H7 (cell line): ENCODE measurements around the gene KLRG1. TPM values are rescaled to one million over a fixed set of nuclear protein-coding genes. Genes with fewer than 3 reads are reported as not detected.

ENCODE experiments used
- DNase-seq: peaks from one replicate; pipeline ENCODE4 v3.0.0; 2012
- H3K27me3 ChIP-seq: 2 replicates; pipeline ENCODE4 v1.6.0; 2011; ENCODE audit warnings: mild to moderate bottlenecking, low read length; ENCODE audit not compliant: control insufficient read depth, insufficient read depth
- H3K36me3 ChIP-seq: replicated peaks from 2 replicates; pipeline ENCODE4 v1.5.1; 2011; ENCODE audit warnings: low read length; ENCODE audit not compliant: control insufficient read depth, insufficient read depth
- H3K4me3 ChIP-seq: 2 replicates; pipeline ENCODE4 v1.5.1; 2011; ENCODE audit warnings: low read depth, mild to moderate bottlenecking, control low read depth, low read length, moderate library complexity; ENCODE audit not compliant: insufficient read depth
- total RNA-seq: library from RNA; depleted of rRNA; stranded (reverse); fragments of >200 nt; shearing (Covaris generic); gene quantifications from 2 replicates; pipeline ENCODE4 v1.2.3, GENCODE V29; 2014

The KLRG1 gene
- total RNA-seq, 1 experiment from 2014 or later: 3.2 TPM

DNA sequence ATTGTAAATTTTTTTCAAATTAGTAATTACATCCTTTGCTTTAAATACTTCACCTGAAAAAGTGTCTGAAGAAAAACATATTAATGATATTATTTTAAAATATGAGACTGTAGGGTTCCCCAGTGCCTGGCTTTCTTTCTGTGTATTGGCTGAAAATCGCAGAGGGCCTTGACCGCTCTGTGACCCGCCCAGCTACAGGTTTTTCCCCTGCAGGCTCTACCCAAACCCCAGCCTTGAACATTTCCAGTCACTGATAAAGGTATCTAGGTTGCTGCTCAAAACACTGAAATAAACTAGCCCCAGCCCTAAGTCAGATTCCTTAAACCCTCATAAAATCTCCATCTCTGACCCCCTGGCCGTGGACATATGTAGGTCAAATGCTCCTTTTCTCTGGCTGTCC lies 11.9 kb downstream of the KLRG1 start:
- H3K36me3 ChIP-seq: no peaks in the 10 kb centered on the region
- no peak for DNase-seq
- no peak overlapping the region for H3K4me3 ChIP-seq
- no peaks in the 10 kb centered on the region for H3K27me3 ChIP-seq

DNA sequence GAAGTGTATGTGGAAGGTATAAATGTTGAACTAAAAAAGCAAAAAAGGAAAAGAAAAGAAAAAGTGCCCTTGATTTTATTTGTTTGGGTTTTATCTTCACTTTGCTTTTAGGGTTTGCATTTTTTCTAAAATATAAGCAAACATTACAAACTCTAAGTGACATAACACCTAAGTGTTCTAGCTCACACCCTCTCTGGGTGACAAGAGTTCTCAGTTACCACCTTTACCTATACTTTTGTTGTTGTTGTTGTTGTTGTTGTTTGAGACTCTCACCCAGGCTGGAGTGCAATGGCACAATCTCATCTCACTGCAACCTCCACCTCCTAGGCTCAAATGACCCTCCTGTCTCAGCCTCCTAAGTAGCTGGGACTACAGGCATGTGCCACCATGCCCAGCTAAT lies 13.0 kb downstream of the KLRG1 start:
- H3K27me3 ChIP-seq: no peaks in the 10 kb centered on the region
- H3K4me3 ChIP-seq: no peak overlapping the region
- DNase-seq: no peak
- no peaks in the 10 kb centered on the region for H3K36me3 ChIP-seq

DNA sequence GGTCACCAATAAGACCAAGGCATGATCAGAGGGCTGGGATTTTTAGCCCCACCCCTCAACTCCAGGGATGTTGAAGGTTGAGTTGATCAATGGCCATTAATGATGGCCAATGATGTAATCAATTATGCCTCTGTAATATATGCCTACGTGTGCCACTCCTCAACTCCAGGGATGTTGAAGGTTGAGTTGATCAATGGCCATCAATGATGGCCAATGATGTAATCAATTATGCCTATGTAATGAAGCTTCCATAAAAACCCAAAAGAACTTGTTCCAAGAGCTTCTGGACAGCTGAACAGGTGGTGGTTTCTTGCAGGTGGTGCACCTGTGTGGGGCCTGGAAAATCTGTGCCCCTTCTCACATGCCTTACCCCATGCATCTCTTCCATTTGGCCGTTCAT lies 33.2 kb downstream of the KLRG1 start:
- no peak for DNase-seq
- Histone ChIP-seq H3K36me3 (no peaks in the 10 kb centered on the region), H3K4me3 (no peak overlapping the region), H3K27me3 (no peaks in the 10 kb centered on the region)

DNA sequence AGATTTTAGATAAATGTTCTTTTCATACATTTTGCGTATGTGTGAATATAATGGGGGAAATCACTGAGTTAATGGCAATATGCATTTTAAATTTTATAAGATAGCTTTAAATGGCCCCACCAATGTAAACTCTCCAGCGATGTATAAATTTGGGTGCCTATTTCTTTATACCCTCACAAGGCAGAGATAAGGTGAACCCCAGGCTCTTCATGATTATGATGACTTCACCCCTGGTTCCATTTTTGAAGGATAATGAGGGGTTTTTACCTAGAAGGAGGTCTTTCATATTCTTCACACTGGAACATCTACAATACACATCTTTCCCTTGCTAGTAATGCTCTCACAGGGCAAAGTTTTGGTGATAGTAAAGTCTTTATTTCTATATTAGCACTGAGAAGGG lies 35.2 kb downstream of the KLRG1 start:
- DNase-seq: no peak
- no peak overlapping the region for H3K4me3 ChIP-seq
- H3K36me3 ChIP-seq: no peaks in the 10 kb centered on the region
- no peaks in the 10 kb centered on the region for H3K27me3 ChIP-seq

DNA sequence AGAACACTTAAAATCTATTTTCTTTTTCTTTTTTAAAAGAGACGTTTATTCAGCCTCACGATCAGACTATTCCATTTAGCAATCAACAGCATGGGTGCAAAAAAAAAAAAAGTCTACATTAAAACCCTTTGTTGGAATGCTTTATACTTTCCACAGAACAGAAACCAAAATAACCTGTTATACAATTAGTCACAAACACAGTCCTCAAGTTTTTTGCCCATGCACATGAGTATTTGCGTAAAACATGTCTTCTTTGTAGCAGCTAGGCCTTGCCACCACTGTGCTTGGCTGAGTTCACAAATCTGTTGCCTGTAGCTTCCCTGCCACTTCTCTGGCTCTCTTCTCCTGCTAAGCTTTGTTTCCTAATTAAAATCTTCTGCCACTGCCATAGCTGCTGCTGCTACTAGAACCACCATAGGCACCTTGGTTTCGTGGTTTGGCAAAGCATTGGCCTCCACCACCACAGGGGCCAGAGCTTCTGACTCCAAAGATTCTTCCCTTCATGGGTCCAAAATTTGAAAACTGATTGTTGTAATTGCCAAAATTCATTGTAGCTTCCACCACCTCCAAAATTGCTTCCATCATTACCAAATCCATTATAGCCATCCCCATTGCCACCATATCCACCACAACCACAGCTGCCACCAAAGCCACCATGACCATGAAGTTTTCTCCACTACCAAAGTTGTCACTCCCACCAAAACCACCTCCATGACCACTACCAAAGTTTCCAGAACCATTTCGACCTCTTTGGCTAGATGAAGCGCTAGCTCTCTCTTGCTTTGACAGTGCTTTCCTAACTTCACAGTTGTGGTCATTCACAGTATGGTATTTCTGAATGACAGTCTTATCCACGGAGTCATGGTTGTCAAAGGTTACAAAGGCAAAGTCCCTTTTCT lies 38.1 kb downstream of the KLRG1 start:
- no peaks in the 10 kb centered on the region for H3K27me3 ChIP-seq
- no peak for DNase-seq
- no peaks in the 10 kb centered on the region for H3K36me3 ChIP-seq
- no peak overlapping the region for H3K4me3 ChIP-seq

DNA sequence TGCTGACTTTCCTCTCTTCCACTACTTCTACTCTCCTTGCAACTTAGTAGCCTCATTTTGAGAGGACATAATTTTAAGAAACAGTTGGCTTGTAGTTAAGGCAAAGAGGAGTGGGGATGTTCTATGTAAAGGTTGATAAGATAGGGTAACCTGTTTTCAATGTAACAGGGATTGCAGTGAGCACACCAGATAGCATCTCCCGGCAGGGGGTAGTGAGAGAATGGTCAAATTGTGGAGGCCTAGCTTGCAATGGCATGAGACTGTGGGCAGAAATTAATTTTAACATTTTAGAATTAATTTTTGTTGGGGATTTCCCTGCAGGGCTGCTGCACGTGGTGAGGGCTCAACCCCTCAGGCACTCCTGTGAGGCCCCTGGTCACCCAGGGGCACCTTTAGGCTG lies 41.4 kb downstream of the KLRG1 start:
- DNase-seq: no peak
- H3K36me3 ChIP-seq: no peaks in the 10 kb centered on the region
- H3K4me3 ChIP-seq: no peak overlapping the region
- H3K27me3 ChIP-seq: no peaks in the 10 kb centered on the region

GRCh38 chr12:9032202-9032964 lies 43.0 kb downstream of the KLRG1 start:
- Histone ChIP-seq H3K36me3 (no peaks in the 10 kb centered on the region), H3K4me3 (no peak overlapping the region), H3K27me3 (no peaks in the 10 kb centered on the region)
- DNase-seq: no peak

DNA sequence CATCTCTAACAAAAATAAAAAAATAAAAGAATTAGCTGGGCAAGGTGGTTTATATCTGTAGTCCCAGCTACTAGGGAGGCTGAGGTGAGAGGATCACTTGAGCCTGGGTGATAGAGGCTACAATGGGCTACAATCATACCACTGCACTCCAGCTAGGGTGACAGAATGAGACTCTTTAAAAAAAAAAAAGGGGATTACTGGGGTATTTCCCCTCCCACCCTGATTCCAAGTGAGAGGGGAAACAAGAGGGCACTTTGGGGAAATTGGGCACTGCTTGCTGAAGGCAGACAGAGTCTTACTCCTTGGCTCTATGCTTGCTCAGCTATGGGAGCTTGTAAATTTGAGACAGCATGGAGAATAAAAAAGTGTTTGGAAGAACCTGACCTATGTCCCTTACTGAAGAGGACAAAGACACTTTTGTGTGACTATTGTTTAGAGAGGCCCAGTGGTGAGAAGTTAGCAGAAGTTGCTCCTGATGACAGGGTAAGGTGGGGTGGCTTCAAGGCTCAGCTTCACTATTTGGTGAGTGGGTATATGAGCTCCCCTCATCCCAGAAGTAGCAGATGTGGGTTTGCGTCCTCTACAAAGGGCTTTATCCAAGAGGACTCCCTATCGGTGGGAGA lies 44.0 kb downstream of the KLRG1 start:
- DNase-seq: no peak
- H3K27me3 ChIP-seq: no peaks in the 10 kb centered on the region
- H3K36me3 ChIP-seq: no peaks in the 10 kb centered on the region
- H3K4me3 ChIP-seq: no peak overlapping the region

- H3K27me3 ChIP-seq: no peaks in the 10 kb centered on the region
- H3K4me3 ChIP-seq: no peak overlapping the region
- no peak for DNase-seq
- no peaks in the 10 kb centered on the region for H3K36me3 ChIP-seq
Measured at GRCh38 chr12:9034095-9034494, 44.7 kb downstream of the KLRG1 start.

DNA sequence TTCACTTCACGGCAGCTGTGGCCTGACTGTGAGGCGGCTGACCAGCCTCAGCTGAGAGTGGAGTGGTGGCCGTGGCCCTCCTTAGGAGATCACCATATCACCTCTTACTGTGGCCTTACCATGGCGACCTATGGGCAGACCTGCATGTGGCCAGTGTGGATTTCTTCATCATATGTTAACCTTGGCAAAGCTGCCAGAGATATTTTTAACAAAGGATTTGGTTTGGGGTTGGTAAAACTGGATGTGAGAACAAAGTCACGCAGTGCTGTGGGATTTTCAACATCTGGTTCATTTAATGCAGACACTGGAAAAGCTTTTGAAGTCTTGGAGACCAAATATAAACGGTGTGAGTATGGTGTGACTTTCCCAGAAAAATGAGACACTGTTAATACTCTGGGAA lies 46.9 kb downstream of the KLRG1 start:
- no peak for DNase-seq
- H3K36me3 ChIP-seq: no peaks in the 10 kb centered on the region
- no peak overlapping the region for H3K4me3 ChIP-seq
- no peaks in the 10 kb centered on the region for H3K27me3 ChIP-seq

- DNase-seq: no peak
- Histone ChIP-seq H3K36me3 (no peaks in the 10 kb centered on the region), H3K4me3 (no peak overlapping the region), H3K27me3 (no peaks in the 10 kb centered on the region)
Measured at GRCh38 chr12:9037431-9037830, 48.1 kb downstream of the KLRG1 start.

DNA sequence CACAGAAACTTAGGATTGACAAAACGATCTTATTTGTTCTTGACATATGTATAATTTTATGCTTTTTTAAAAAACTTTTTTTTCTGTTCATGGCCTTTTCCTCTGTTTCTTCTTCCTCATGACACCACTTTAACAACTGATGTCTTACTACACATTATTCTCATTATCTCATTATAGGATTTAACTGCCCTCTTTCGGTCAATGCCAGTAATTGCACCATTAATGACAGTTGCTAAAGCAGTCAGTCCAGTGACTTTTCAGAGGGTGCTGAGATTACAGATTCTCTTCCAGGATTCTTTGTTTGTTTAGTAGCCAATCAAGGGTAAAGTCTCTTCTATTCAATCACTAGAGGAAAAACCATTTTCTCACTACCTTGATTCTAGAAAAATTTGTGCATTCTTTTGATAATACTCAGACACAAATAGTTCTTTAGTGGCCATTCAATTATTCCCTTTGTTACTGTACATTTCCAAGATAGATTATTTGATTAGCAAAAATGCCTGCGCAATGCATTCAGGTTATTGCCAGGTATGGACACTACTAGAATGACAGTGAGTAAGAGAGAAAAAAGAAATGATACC lies 50.1 kb downstream of the KLRG1 start:
- Histone ChIP-seq H3K4me3 (no peak overlapping the region), H3K27me3 (no peaks in the 10 kb centered on the region), H3K36me3 (no peaks in the 10 kb centered on the region)
- peak; percentile 62 for DNase-seq

DNA sequence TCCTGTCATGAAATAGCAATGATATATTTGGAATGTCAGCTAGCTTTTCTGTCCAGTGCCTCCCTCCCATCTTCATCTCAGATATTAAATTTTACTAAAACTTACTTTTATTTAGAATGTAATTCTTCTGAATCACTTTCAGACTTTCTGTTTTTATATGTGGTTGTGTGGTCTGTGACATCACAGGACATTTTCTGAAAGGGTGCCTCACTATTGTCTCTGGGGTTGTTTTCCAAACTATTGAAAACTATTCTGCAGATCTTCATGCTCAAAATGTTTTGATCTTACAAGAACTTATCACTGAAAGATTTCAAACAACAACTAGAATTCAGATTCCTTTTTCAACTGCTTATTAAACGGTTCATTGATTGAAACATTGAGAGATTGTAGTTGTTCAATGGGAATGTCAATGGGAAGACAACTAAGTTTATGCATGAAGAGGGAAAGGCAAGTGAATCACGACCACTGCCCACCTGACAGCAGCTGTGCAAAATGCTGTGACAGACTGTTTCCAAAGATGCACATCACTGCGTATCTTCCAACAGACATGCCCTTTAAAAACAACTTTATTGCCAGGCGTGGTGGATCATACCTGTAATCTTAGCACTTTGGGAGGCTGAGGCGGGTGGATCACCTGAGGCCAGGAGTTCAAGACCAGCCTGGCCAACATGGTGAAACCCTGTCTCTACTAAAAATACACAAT lies 51.3 kb downstream of the KLRG1 start:
- Histone ChIP-seq H3K27me3 (no peaks in the 10 kb centered on the region), H3K36me3 (no peaks in the 10 kb centered on the region), H3K4me3 (no peak overlapping the region)
- DNase-seq: no peak

DNA sequence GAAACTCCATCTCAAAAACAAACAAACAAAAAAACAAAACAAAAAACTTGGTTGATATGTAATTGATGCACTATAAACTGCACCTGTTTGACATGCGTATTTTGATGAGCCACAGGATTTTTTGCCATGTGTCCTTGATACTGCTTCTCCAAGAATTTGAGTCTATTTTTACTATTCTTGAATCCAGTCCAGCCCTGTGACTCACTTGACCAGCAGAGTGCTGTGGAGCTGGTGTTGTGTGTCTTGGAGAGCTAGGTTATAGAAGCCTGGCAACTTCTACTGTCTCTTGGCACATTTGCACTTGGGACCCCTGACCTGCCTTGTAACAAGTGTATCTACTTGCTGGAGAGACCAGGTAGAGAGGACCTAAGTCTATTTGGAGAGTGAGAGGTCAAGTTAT lies 52.0 kb downstream of the KLRG1 start:
- Histone ChIP-seq H3K4me3 (no peak overlapping the region), H3K36me3 (no peaks in the 10 kb centered on the region), H3K27me3 (no peaks in the 10 kb centered on the region)
- DNase-seq: no peak
